WTC11 (cell line): ENCODE data around the gene SEMA3F.

ENCODE experiments used
- GABPB1 ChIP-seq: sonication (generic); formaldehyde crosslinking; IDR thresholded peaks from 2 replicates; pipeline ENCODE4 v1.8.1; 2023; ENCODE audit warnings: mild to moderate bottlenecking, missing genetic modification reagents
- MLX ChIP-seq: sonication (generic); formaldehyde crosslinking; IDR thresholded peaks from 2 replicates; pipeline ENCODE4 v1.8.1; 2023; ENCODE audit warnings: mild to moderate bottlenecking, missing genetic modification reagents, moderate library complexity
- NR2C2 ChIP-seq: sonication (generic); formaldehyde crosslinking; IDR thresholded peaks from 2 replicates; pipeline ENCODE4 v1.8.0; 2022; ENCODE audit warnings: mild to moderate bottlenecking, missing genetic modification reagents
- RORB ChIP-seq: fragments of 250-450 bp; sonication (Bioruptor Pico); IDR thresholded peaks from 2 replicates; pipeline ENCODE4 v1.9.0; 2021; ENCODE audit warnings: mild to moderate bottlenecking
- TF ChIP-seq, protein P1 (sequence below): sonication (generic); formaldehyde crosslinking; IDR thresholded peaks from 2 replicates; pipeline ENCODE4 v1.8.1; 2022; ENCODE audit warnings: mild to moderate bottlenecking, missing genetic modification reagents, moderate library complexity, borderline replicate concordance
- TF ChIP-seq, protein P2 (sequence below): fragments of 200-600 bp; IDR thresholded peaks from 2 replicates; pipeline ENCODE4 v1.8.0; 2022; ENCODE audit warnings: antibody characterized with exemption
- TF ChIP-seq, protein P3 (sequence below): sonication (generic); formaldehyde crosslinking; IDR thresholded peaks from 2 replicates; pipeline ENCODE4 v1.8.1; 2023; ENCODE audit warnings: mild to moderate bottlenecking, missing genetic modification reagents, moderate library complexity
- TF ChIP-seq, protein P4 (sequence below): sonication (generic); formaldehyde crosslinking; IDR thresholded peaks from 2 replicates; pipeline ENCODE4 v1.8.1; 2023; ENCODE audit warnings: mild to moderate bottlenecking, missing genetic modification reagents
- TF ChIP-seq, protein P5 (sequence below): sonication (generic); formaldehyde crosslinking; IDR thresholded peaks from 2 replicates; pipeline ENCODE4 v1.8.0; 2022; ENCODE audit warnings: mild to moderate bottlenecking, missing genetic modification reagents
- TF ChIP-seq, protein P6 (sequence below): sonication (generic); formaldehyde crosslinking; IDR thresholded peaks from 2 replicates; pipeline ENCODE4 v1.8.0; 2022; ENCODE audit warnings: mild to moderate bottlenecking, missing genetic modification reagents

DNA sequence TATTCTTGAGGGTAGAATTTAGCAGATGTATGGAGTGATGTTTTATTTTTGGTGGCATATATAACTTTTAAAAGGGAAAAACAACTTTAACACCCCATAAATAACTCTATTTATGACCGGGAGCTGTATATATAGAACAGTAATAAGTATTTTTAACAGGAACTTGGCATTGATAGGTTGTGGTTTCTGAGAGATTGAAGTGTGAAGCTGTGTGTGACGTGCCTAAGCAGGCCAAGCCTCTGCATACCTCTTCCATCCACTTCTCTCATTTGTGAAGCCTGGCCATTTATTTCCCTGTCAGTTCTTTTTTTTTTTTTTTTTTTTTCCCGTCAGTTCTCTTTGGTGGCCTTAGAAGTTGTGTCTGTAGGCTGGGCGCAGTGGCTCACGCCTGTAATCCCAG is 43.4 kb upstream of the SEMA3F start:
- TF ChIP-seq, protein P1, sequence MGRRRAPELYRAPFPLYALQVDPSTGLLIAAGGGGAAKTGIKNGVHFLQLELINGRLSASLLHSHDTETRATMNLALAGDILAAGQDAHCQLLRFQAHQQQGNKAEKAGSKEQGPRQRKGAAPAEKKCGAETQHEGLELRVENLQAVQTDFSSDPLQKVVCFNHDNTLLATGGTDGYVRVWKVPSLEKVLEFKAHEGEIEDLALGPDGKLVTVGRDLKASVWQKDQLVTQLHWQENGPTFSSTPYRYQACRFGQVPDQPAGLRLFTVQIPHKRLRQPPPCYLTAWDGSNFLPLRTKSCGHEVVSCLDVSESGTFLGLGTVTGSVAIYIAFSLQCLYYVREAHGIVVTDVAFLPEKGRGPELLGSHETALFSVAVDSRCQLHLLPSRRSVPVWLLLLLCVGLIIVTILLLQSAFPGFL (CRISPR knock-in tag): no peak
- TF ChIP-seq, protein P2, sequence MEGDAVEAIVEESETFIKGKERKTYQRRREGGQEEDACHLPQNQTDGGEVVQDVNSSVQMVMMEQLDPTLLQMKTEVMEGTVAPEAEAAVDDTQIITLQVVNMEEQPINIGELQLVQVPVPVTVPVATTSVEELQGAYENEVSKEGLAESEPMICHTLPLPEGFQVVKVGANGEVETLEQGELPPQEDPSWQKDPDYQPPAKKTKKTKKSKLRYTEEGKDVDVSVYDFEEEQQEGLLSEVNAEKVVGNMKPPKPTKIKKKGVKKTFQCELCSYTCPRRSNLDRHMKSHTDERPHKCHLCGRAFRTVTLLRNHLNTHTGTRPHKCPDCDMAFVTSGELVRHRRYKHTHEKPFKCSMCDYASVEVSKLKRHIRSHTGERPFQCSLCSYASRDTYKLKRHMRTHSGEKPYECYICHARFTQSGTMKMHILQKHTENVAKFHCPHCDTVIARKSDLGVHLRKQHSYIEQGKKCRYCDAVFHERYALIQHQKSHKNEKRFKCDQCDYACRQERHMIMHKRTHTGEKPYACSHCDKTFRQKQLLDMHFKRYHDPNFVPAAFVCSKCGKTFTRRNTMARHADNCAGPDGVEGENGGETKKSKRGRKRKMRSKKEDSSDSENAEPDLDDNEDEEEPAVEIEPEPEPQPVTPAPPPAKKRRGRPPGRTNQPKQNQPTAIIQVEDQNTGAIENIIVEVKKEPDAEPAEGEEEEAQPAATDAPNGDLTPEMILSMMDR: no peak
- TF ChIP-seq, protein P3, sequence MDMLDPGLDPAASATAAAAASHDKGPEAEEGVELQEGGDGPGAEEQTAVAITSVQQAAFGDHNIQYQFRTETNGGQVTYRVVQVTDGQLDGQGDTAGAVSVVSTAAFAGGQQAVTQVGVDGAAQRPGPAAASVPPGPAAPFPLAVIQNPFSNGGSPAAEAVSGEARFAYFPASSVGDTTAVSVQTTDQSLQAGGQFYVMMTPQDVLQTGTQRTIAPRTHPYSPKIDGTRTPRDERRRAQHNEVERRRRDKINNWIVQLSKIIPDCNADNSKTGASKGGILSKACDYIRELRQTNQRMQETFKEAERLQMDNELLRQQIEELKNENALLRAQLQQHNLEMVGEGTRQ (CRISPR knock-in tag): no peak
- TF ChIP-seq, protein P4, sequence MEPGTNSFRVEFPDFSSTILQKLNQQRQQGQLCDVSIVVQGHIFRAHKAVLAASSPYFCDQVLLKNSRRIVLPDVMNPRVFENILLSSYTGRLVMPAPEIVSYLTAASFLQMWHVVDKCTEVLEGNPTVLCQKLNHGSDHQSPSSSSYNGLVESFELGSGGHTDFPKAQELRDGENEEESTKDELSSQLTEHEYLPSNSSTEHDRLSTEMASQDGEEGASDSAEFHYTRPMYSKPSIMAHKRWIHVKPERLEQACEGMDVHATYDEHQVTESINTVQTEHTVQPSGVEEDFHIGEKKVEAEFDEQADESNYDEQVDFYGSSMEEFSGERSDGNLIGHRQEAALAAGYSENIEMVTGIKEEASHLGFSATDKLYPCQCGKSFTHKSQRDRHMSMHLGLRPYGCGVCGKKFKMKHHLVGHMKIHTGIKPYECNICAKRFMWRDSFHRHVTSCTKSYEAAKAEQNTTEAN (CRISPR knock-in tag): no peak
- TF ChIP-seq MLX (CRISPR knock-in tag) (no peak), NR2C2 (no peak), RORB (CRISPR knock-in tag) (no peak), GABPB1 (CRISPR knock-in tag) (no peak)
- TF ChIP-seq, protein P5, sequence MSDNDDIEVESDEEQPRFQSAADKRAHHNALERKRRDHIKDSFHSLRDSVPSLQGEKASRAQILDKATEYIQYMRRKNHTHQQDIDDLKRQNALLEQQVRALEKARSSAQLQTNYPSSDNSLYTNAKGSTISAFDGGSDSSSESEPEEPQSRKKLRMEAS (CRISPR knock-in tag): no peak
- TF ChIP-seq, protein P6, sequence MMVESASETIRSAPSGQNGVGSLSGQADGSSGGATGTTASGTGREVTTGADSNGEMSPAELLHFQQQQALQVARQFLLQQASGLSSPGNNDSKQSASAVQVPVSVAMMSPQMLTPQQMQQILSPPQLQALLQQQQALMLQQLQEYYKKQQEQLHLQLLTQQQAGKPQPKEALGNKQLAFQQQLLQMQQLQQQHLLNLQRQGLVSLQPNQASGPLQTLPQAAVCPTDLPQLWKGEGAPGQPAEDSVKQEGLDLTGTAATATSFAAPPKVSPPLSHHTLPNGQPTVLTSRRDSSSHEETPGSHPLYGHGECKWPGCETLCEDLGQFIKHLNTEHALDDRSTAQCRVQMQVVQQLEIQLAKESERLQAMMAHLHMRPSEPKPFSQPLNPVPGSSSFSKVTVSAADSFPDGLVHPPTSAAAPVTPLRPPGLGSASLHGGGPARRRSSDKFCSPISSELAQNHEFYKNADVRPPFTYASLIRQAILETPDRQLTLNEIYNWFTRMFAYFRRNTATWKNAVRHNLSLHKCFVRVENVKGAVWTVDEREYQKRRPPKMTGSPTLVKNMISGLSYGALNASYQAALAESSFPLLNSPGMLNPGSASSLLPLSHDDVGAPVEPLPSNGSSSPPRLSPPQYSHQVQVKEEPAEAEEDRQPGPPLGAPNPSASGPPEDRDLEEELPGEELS: no peak
